Thoracic aorta (tissue), 2 donors: Measurements from ENCODE around the gene MT1A. TPM values are rescaled to one million over a fixed set of nuclear protein-coding genes. Genes with fewer than 3 reads are reported as not detected.
A peak's percentile ranks its signal among the peaks of the same experiment; 100 is the strongest.

Experiments used
- ATAC-seq: fragments of 150-250 bp; one replicate; pipeline ENCODE4 v1.8.0; 2017; ENCODE audit warnings: low read depth; ENCODE audit not compliant: insufficient number of reproducible peaks, low FRiP score
- DNase-seq: peaks from one replicate; pipeline ENCODE4 v3.0.0-alpha.2; 2020; ENCODE audit warnings: low spot score
- H3K27ac ChIP-seq, 2 donors: fragments of 200-600 bp; sonication (generic); 1 replicate in 1 of 2; 2 replicates in 1 of 2; pipeline ENCODE4 v1.5.1; 2016; ENCODE audit warnings: mild to moderate bottlenecking in 2 of 2, moderate library complexity in 2 of 2
- H3K27me3 ChIP-seq: fragments of 200-600 bp; sonication (generic); replicated peaks from 2 replicates; pipeline ENCODE4 v1.6.0; 2016; ENCODE audit warnings: mild to moderate bottlenecking; ENCODE audit not compliant: insufficient read depth
- H3K36me3 ChIP-seq: fragments of 200-600 bp; sonication (generic); one replicate; pipeline ENCODE4 v1.5.1; 2016
- H3K4me1 ChIP-seq, 2 donors: fragments of 200-600 bp; sonication (generic); 1 replicate in 1 of 2; 2 replicates in 1 of 2; pipeline versions ENCODE4 v1.5.1 to v1.6.0; 2016; ENCODE audit warnings: low read depth in 2 of 2, mild to moderate bottlenecking in 1 of 2; ENCODE audit not compliant: control insufficient read depth in 1 of 2
- H3K4me3 ChIP-seq: fragments of 200-600 bp; sonication (generic); 2 replicates; pipeline ENCODE4 v1.5.1; 2016; ENCODE audit warnings: mild to moderate bottlenecking
- H3K9me3 ChIP-seq: fragments of 200-600 bp; sonication (generic); 2 replicates; pipeline ENCODE4 v1.5.1; 2016
- CTCF ChIP-seq: fragments of 200-600 bp; sonication (generic); IDR thresholded peaks from one replicate; pipeline ENCODE4 v1.5.1; 2019; ENCODE audit warnings: antibody characterized with exemption
- total RNA-seq, 2 donors: library from RNA; depleted of rRNA; stranded (reverse); fragments of >200 nt; gene quantifications; one replicate each; pipeline versions ENCODE4 v1.1.0 to v1.2.3, GENCODE V29; 2016

The MT1A gene
- total RNA-seq, 2 donors from 2014 or later, result 6.5 to 168 TPM

GRCh38 chr16:56679078-56679730 lies 40.7 kb downstream of the MT1A start:
- Histone ChIP-seq H3K36me3 (no peaks in the 10 kb centered on the region), H3K9me3 (no peaks in the 10 kb centered on the region), H3K27ac (no peak overlapping the region), H3K4me1 (peaks cover 12 to 25% of the 10 kb centered on the region in 2 donors), H3K4me3 (no peak overlapping the region), H3K27me3 (peaks cover 9% of the 10 kb centered on the region)
- no peak for TF ChIP-seq CTCF
- ATAC-seq (no peak), DNase-seq (no peak)

DNA sequence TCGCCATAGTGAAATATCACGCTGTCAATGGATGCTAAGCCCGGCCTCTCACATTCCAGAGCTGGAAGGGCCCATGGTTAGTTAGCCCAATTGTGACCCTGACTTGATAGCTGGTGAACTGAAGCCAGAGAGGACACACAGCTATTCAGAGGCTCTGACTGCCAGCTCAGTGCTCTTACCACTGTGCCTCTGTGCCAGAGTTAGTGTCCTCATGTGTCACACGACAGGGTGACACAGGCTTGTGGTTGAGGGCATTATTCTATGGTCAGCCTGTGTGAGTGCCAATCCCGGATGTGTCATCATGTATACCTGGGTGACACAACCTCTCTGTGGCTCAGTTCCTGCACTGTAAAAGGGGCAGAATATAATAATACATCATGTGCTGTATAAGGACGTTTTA lies 41.4 kb downstream of the MT1A start:
- no peak overlapping the region for H3K4me3 ChIP-seq
- peaks cover 14 to 31% of the 10 kb centered on the region in 2 donors for H3K4me1 ChIP-seq
- no peaks in the 10 kb centered on the region for H3K36me3 ChIP-seq
- peaks cover 9% of the 10 kb centered on the region for H3K27me3 ChIP-seq
- H3K27ac ChIP-seq, result no peak overlapping the region
- no peak for TF ChIP-seq CTCF
- no peak for ATAC-seq
- DNase-seq, result no peak
- H3K9me3 ChIP-seq, result no peaks in the 10 kb centered on the region

DNA sequence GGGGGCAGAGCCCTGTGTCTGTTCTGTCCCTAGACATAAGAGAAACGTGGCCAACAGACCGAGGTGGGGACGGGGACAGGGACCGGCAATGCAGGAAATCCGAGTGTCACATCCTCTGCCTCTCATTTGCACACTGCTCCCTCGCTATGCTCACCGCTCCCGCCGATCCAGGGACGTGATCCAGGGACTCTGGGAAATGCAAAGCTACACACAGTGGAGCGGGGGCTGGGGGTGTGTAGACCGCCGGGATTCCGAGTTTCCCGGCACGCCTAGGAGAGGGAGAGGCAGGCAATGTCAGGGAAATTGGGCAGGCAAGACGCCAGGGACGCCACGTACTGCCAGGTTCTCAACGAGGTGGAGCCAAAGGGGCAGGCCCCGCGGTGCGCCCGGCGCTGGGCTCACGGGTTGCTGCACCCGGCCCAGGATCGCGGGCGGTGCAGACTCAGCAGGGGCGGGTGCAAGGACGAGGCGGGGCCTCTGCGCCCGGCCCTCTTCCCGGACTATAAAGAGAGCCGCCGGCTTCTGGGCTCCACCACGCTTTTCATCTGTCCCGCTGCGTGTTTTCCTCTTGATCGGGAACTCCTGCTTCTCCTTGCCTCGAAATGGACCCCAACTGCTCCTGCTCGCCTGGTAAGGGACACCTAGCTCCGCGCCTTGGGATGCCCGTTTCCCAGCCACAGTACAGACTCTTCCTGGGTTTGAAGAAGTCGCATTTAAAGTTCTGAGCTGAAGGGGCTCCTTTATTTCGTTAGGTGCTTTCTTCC lies 43.7 kb downstream of the MT1A start, which contains the start of gene MT1X:
Gene MT1X (plus strand): TSS at position 532 of the 764 bp plus-strand sequence. CDS start 71 bp downstream, at position 603.
- peak within 1 kb of the TSS; percentile 85 for H3K4me3 ChIP-seq
- H3K4me1 ChIP-seq, result peaks cover 20 to 35% of the 10 kb centered on the region in 2 donors
- H3K36me3 ChIP-seq, result no peaks in the 10 kb centered on the region
- no peaks in the 10 kb centered on the region for H3K27me3 ChIP-seq
- DNase-seq (peak; percentile 80), ATAC-seq (peak; percentile 58)
- H3K9me3 ChIP-seq, result no peaks in the 10 kb centered on the region
- peak within 1 kb of the TSS; percentile 80 for H3K27ac ChIP-seq
- no peak for TF ChIP-seq CTCF

DNA sequence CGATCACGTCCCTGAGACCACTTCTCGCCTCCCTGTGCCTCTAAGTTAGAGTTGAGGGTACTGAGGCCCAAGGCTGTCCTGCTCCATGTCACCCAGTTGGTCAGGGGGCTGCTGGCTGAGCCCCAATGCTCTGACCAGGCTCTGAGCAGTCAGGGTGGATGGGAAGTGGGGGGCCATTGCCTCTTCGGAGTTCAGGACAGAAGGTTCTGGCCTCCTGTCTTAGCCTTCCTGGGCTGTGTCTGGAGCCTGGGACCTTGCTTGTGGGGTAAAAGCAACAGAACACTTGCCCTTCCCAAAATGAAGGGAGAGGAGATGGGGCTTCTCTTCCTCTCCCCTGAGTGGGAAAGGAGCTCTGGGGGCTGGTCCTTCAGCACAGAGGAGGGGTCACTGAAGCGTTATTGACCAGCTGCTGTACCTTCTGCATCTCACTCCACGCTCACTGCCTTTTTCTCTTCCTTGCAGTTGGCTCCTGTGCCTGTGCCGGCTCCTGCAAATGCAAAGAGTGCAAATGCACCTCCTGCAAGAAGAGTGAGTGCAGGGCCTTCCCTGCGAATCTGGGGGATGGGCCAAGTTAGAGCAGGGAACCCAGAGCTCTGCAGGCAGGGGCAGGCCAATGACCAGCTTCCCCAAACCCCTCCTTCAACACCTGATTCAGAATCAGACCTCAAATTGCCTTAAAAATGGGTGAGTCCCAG lies 44.4 kb downstream of the MT1A start:
- H3K9me3 ChIP-seq, result no peaks in the 10 kb centered on the region
- H3K4me1 ChIP-seq, result peaks cover 20 to 35% of the 10 kb centered on the region in 2 donors
- no peak for DNase-seq
- ATAC-seq, result no peak
- no peak for TF ChIP-seq CTCF
- H3K36me3 ChIP-seq, result no peaks in the 10 kb centered on the region
- peak overlapping the region; percentile 85 for H3K4me3 ChIP-seq
- H3K27me3 ChIP-seq, result no peaks in the 10 kb centered on the region
- H3K27ac ChIP-seq, result peak overlapping the region; percentile 80
